Ishikawa (cell line): Measurements from ENCODE around the gene MFN1.

Experiments used
- EGR1 ChIP-seq: IDR thresholded peaks from 2 replicates; pipeline ENCODE4 v1.6.1; 2012
- EP300 ChIP-seq: IDR thresholded peaks from 2 replicates; pipeline ENCODE4 v1.6.1; 2012; ENCODE audit warnings: borderline replicate concordance
- MAX ChIP-seq: IDR thresholded peaks from 2 replicates; pipeline ENCODE4 v1.6.1; 2012
- NFIC ChIP-seq: IDR thresholded peaks from 2 replicates; pipeline ENCODE4 v1.6.1; 2012
- TAF1 ChIP-seq: IDR thresholded peaks from 2 replicates; pipeline ENCODE4 v1.6.1; 2012; ENCODE audit warnings: low read depth, mild to moderate bottlenecking
- TEAD4 ChIP-seq: IDR thresholded peaks from 2 replicates; pipeline ENCODE4 v1.6.1; 2012
- ZBTB7A ChIP-seq: IDR thresholded peaks from 2 replicates; pipeline ENCODE4 v1.6.1; 2012; ENCODE audit warnings: low read depth
- TF ChIP-seq, protein P1 (sequence below): IDR thresholded peaks from 2 replicates; pipeline ENCODE4 v1.6.1; 2012; ENCODE audit warnings: low read depth, mild to moderate bottlenecking

DNA sequence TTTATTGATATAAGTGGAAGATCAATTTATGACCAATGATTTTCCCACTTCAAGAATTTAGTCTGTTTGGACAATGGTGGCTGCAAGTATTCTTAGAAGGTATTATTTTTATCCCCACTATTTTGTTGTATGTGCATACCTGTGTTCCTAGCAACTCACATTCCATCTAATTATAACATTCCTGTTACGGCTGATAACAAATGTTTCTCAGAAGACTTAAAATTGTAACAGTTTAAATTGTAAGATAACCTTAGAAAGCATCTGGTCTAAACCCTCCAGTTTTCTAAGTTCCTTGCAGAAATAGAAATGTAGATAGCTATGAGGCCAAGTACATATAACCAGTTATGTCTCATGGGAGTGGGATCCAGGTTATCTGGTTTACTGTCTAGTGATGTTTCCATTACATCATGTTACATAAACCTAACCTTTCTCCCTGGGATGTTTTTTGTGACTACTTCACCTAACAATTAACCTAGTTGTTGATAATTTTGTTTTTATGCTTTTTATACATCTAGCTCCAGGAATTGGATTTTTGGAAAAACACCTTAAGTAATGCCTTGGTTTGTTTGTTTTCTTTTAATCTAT, 11.1 kb upstream of the MFN1 start:
- TF ChIP-seq TAF1 (no peak), MAX (no peak), EP300 (no peak), TEAD4 (no peak), EGR1 (no peak), ZBTB7A (no peak), NFIC (no peak)
- TF ChIP-seq, protein P1, sequence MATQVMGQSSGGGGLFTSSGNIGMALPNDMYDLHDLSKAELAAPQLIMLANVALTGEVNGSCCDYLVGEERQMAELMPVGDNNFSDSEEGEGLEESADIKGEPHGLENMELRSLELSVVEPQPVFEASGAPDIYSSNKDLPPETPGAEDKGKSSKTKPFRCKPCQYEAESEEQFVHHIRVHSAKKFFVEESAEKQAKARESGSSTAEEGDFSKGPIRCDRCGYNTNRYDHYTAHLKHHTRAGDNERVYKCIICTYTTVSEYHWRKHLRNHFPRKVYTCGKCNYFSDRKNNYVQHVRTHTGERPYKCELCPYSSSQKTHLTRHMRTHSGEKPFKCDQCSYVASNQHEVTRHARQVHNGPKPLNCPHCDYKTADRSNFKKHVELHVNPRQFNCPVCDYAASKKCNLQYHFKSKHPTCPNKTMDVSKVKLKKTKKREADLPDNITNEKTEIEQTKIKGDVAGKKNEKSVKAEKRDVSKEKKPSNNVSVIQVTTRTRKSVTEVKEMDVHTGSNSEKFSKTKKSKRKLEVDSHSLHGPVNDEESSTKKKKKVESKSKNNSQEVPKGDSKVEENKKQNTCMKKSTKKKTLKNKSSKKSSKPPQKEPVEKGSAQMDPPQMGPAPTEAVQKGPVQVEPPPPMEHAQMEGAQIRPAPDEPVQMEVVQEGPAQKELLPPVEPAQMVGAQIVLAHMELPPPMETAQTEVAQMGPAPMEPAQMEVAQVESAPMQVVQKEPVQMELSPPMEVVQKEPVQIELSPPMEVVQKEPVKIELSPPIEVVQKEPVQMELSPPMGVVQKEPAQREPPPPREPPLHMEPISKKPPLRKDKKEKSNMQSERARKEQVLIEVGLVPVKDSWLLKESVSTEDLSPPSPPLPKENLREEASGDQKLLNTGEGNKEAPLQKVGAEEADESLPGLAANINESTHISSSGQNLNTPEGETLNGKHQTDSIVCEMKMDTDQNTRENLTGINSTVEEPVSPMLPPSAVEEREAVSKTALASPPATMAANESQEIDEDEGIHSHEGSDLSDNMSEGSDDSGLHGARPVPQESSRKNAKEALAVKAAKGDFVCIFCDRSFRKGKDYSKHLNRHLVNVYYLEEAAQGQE: no peak
